GM18508 (cell line): Measurements from ENCODE around the gene NDFIP2.
"Not testable (repeated sequence)": the region's sequence is repeated elsewhere in the genome, so short reads cannot be mapped to it uniquely, and the experiment has no call there.

ENCODE experiments used
- ATAC-seq: cut with Tn5 transposase; IDR thresholded peaks from one replicate; pipeline ENCODE4 v1.9.1; 2021; ENCODE audit warnings: moderate number of reproducible peaks; ENCODE audit not compliant: insufficient read depth, unreplicated experiment

Gene NDFIP2

DNA sequence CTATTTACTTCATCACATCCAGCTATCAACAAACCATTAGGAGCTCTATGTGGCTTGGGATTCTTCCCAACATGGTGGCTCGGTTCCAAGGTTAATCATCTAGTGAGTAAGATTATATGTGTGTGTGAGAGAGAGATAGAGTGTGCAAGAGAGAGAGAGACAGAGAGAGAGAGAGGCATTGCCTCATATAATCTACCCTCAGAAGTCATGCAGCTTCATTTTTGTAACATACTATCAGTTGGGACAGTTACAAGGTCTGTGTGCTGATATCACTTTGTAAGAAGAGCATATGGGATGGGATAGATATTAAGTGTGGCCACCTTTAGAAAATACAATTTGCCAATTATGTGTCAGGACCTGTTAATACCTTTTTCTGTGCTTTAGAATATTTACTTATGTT lies 104.1 kb downstream of the NDFIP2 start:
- no peak for ATAC-seq

DNA sequence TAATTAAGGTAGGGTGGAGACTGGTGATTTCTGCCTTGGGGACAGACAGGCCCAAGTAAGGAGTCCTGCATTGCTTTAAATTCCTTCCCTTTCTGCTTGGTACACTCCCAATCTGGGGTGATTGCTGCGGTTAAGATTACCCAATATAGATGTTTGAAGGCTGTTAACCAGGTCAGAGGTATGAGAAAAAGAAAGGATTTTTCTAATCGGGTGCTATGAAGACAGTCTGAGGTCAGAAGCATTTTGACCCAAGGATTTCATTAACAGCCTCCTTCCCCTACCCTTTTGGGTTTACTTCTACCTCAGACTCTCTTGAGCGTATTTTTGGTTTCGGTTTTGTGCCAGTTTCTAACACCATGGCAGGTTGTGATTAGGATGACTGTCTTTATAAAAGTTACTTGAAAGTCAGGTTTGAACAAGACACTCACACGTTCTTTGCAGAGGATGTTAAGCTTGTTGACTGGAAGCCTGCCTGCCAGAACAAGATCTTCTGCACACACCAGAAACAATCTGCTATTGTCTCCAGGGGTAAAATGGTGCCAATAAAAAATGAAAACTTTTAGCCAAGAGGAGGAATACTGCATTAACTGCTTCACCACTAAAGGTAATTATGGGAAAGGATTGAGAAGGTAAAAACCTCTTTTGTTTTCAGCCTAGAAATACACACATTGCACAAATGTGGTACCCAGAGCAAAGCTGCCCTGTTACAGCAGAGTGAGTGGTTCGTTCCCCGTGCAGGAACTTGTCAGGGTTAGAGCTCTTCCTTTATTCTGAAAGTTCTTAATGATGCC lies 108.8 kb downstream of the NDFIP2 start:
- no peak for ATAC-seq

DNA sequence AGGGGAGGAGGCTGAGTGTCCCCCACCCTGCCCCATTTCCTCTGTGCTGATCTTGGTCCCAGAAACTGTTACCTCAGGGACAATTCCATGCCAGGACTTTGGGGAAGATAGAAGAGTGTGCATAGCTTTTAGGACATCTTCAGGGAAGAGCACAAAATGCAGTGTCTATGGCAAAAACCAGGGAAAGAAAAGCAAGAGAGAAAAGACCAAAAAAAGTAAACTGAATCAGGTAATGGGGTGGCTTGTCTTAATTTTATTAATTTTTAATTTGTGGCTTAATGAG lies 109.4 kb downstream of the NDFIP2 start:
- no peak for ATAC-seq

DNA sequence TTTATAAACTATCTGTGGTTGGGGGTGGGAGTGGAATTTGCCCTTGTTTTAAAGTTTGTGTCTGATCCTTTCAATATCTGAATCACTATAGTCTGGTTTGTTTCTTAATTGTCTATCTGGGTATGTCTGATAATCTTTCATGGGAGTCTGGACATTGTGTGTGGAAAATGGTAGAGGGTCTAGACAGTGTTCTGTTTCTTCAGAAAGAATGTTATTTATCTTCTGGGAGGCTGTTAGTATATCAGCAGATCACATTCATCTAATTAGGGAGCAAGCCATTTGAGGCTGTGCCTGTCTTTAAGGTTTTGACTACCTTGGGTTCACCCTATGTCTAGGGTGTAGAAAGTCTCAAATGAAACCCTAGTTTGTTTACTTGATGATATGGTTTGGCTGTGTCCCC lies 110.5 kb downstream of the NDFIP2 start:
- no peak for ATAC-seq

DNA sequence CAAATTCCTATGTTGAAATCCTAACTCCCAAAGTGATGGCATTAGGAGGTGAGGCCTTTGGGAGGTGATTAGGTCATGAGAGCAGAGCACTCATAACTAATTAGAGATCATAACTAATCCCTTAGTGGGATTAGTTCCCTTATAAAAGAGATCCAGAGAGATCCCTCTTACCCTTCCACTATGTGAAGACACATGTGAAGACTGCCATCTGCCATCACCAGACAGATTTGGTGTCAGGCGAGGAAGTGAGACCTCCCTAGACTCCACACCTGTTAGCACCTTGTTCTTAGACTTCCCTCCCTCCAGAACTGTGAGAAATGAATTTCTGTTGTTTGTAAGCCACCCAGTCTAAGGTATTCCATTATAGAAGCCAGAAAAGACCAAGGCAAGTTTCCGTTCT lies 112.2 kb downstream of the NDFIP2 start:
- ATAC-seq: no peak

DNA sequence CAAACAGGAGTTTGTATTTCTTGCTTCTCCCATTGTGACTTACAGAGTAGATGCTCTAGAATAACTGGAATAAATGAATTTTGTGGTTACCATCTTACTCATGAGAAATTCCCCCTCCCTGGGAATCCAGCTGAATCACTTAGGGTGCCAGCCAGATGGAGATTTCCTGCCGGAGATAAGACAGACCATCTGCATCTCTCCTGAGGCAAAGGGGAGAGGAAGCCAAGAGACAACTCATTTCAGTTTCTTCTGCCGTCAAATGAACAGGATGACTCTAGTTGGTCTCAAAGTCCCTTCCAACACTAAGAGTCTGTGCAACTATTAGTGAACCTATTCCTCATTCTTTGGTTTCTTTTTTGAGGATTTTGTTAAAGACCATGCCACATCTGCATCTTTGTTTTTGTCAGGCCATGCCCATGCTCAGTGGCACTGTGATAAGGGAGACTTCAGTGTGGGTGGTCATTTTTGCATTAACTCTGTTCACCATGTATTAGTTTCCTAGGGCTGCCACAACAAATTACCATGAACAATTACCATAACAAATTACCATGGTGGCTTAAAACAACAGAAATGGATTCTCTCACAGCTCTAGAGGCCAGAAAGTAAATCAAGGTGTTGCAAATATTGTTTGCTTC lies 112.8 kb downstream of the NDFIP2 start:
- ATAC-seq: no peak

DNA sequence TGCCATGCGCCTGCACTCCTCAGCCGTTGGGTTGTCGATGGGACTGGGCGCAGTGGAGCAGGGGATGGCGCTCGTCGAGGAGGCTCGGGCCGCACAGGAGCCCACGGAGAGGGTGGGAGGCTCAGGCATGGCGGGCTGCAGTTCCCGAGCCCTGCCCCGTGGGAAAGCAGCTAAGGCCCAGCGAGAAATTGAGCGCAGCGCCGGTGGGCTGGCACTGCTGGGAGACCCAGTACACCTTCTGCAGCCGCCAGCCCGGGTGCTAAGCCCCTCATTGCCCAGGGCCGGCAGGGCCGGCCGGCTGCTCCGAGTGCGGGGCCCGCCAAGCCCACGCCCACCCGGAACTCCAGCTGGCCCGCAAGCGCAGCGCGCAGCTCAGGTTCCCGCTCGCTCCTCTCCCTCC lies 119.2 kb downstream of the NDFIP2 start:
- not testable (repeated sequence) for ATAC-seq

DNA sequence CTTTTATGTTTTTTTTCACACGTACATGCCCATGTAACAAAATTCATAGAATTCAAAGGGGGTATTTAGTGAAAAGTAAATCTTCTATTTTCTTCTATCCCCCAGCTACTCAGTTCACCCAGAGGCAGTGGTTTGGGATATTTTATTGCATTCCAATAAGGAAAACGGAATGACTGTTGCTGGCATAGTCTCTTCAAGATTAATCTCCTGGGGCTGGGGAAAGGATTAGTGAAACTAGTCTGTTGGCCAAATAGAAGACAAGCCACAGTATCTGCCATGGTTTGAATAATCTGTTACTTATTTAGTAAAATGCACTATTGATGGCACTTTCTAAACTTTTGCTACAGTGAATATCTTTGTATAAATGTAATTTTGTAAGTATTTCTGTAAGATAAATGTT lies 122.0 kb downstream of the NDFIP2 start:
- ATAC-seq: no peak

DNA sequence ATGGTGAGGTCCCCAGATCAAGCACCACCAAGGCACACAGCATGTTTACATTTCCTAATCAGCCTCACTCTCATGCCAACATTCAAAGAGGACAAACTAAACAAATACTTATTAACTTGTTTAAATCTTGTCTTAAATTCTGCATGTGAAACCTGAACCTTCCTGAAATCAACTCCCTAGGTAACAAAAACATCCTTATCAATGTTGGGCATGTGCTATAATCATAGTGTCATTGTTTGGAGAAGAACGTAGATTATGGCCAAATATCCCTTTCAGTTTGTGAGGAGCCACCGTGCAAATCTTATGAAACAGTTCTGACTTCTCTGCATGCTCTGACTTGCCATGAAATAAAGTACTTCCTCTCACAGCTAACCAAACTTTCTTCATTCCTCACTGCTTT lies 123.8 kb downstream of the NDFIP2 start:
- ATAC-seq: no peak
